GM18861 (cell line): Measurements from ENCODE around the gene MBP.

Experiments used
- ATAC-seq: cut with Tn5 transposase; IDR thresholded peaks from one replicate; pipeline ENCODE4 v1.9.1; 2021; ENCODE audit not compliant: unreplicated experiment

MBP gene

DNA sequence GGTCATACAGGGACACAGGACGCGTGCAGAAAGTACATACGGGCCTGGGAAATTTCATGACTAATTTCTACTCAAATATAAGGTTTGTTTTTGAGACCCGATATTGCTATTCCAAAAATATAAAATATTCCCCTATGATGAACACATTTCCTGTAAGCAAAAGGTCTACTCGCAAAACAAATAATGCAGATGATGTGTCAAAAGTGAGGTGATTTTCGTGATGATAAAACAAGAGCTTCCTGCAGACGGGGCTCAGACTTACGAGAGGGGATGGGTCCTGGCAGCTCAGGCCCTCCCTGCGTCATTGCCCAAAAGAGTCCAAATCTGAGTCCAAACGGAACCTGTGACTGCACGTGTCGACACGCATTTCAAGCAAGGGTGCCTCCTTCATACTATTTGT, 62.7 kb downstream of the MBP start:
- no peak for ATAC-seq

DNA sequence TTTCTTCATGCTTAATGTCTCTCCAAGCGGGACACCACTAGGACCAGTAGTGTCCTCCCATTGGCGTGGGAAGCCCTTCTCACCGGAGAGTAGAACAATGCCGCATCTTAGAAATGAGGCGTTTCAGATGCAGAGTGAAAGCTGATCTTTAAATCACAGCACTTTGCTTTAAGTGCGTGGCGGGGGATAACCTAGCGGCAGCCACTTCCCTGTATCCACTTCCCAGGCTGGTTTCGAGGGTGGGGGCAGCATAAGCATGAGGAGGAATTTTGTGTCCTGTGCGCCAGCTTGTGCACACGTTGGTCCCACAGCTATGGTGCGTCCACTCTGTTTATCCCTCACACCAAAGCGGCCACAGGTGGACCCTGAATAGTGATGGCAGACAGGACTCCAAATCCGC, 63.1 kb downstream of the MBP start:
- no peak for ATAC-seq

DNA sequence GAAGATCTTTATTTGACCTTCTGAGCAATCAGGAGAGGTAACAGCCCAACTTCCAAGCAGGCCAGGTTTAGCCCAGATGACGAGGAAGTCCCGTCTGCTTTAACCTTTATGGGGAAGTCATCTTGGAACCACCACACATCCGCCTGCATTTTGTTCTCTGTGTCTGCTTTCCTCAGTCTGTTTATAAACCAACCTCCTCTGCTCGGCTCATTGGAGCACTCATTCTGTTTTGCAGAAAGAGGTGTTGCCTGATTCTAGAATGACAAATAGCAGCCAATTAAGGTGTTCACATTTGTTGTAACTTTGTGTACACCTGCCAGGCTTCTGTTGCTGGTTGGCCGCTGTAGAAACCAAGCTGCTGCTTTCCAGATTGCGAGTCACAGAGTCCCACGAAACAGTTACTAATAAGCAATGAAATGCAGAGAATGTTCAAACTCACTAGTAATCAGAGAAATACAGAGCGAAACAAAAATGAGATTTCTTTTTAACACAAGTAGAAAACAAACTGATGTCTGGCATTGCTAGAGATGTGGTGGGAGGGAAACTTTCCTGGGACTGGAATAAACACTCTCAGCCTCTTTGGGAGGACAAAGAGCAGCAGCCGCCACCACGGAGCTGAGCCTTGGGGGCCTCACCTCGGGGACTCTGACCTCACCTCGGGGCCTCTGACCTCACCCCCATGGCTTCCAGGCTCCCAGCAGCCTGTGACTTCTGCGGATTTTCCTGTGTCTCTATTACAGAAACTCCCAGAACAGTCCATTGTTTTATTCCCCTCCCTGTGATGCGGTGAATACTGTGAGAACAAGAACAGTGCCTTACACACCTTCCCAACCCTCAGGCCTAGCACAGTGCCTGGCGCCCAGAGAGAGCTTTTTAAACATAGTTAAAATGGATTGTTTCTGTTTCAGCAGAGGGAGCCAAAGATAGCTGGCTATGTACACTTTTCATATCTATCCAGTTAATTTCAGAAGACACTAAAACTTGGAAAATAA, 64.0 kb downstream of the MBP start:
- ATAC-seq: peak; percentile 37

DNA sequence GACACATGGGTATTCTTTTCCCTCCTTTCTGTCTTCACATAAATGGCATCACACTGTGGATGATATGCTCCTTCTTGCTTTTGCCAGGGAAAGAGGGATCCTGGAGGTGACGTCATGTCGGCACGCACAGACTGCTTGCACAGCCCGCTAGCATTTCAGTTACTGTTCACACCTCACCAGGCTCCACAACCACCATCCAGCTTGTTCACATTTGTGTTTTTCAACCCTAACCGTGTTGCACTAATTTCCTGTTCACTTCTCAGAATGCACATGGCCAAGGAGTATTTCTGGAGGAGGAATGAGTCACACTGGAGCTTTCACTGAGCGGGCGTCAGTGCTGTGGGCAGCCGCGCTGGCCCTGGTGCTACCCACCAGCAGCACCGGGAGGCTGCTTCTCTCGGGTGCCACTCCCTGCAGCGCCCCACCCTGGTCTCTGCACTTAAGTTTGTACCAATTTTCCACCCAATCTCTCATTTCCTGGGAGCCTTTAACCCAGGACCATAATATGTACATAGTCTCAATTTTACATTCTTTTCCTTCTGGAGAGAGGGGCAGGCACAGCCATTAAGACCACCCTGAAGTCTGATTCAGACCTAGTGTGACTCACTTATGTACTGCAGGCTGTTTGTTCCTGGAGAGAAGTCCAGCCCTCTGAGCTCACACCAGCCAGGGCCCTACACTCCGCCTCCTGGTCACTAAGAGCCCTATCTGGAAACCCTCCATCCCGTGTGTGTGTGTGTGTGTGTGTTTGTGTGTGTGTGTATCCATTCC, 65.1 kb downstream of the MBP start:
- peak; percentile 37 for ATAC-seq

DNA sequence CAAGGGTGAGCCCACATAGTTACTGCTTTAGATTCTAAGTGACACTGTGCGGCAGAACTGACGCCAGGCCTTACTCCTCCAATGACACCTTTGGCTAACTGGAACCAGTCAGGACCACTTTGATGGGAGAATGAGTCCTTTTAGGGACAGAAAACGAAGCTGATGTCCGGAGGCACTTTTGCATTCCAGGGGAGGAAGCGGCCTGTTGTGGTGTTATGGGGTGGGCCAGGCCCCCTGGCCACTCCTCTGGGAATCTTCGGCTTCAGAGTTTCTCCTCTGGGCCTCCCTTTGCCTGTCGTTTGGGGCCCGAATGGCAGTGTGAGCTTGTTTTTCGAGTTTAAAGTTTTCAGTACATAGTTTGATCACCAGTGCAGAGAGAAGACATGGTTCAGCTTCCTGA, 65.9 kb downstream of the MBP start:
- no peak for ATAC-seq

DNA sequence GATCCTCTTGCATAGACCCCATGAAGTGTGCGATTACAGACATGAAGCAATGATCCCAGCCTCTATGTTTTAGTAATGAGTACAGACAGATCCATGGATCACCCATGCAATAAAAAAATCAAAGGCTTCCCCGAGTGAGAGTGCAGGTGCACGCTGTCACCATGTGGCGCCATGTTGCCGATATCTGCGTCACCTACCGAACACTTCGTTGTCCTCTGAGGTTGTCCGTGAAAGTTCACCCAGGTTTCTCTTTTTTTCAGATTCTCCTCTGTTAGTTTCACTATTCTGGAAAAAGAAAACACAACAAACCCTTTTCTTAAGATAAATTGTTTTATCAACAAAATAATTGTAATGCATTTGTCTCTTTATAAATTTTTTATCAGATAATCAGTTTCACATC, 66.5 kb downstream of the MBP start:
- ATAC-seq: no peak

DNA sequence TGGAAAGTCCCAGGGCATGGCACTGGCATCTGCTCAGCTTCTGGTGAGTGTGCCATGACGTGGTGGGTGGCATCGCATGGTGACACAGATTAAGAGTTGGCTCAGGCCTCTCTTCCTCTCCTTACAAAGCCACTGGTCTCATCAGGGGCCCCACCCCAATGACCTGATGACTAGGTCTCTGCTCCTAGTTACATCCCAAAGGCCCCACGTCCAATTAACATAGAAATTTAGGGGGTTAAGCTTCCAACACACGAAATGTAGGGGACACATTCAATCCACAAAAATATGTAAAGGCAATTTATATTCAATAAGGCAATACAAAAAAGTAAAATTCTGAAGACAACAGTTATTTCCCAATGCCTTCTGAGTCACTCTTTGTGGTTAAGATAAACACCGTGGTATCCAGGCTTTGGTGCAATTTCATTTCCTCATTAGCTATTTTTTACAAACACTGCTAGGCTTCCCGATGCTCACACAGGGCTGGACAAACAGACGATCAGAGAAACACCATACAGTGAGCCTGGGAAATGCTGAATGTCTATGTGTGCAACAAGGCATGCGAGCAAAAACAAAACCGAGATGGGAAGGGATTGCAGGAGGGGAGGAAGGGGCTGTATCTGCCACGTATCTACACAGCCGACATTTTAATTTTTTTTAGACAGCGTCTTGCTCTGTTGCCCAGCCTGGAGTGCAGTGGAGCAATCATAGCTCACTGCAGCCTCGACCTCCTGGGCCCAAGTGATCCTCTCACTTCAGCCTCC, 67.2 kb downstream of the MBP start:
- ATAC-seq: peak; percentile 25

DNA sequence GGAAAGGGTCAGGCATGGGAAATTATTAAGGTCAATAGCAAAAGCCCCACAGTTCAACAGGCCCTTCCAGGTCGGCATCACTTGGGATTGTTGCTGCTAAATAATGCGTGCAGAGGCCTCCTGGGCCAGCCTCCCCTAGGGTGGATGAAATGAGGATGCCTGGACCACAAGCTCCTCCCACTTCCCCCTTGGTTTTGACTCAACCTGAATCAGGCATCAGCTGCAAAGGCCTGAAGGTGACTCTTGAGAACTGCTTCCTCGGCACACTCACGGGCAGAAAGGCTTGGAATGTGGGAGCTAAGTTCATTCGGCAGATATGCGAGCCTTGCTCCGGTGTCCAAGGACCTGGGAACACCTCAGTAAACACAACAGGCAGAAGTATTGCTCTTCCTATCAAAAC, 69.3 kb downstream of the MBP start:
- ATAC-seq: peak; percentile 41

DNA sequence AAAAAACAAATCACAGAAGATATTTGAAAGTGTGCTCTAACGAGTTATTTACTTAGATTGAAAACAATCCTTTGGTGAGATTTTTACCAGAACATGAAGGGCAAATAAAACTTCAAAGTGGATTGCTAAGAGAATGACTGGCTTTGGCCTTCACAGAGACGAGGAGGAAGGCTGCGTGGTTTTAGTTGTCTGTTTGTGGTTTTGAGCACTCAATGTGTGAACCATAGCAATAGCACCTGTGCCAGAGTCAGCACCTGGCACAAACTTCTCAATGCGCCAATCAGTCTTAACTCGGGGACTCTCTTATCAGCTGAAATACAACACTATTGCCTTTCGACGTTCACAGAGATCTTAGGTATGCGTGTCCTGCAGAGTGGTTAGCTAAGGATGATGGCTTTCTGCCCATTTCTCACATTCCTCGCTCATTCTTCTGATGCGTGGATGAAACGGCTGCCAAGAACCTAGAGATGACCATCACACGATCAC, 70.0 kb downstream of the MBP start:
- ATAC-seq: peak; percentile 47

DNA sequence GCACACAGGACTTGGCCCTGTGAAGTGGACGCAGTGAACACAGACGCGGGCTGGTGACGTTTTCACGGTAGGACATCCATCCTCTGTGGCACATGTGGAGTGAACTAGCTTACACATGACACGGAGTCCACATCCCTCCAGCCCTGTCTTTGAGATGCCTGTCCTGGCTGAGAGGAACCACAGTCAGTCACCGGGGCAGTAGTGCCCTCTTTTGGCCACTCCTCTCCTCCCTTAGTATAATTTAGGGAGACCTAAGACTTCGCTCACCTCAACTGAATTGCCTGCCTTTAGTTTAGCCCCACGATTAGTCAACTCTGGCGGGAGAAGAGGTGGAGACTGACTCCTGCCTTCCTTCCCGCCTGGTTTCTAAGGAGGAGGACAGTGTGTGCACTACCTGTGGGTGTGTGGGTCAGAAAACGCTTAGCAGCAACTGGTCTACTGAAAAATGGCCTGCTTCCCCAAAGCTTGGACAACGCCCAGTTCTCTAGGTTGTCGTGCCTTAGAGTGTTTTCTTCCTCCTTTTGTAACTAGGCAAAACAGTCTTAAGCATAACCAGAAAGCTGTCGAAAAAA, 70.6 kb downstream of the MBP start:
- peak; percentile 17 for ATAC-seq

DNA sequence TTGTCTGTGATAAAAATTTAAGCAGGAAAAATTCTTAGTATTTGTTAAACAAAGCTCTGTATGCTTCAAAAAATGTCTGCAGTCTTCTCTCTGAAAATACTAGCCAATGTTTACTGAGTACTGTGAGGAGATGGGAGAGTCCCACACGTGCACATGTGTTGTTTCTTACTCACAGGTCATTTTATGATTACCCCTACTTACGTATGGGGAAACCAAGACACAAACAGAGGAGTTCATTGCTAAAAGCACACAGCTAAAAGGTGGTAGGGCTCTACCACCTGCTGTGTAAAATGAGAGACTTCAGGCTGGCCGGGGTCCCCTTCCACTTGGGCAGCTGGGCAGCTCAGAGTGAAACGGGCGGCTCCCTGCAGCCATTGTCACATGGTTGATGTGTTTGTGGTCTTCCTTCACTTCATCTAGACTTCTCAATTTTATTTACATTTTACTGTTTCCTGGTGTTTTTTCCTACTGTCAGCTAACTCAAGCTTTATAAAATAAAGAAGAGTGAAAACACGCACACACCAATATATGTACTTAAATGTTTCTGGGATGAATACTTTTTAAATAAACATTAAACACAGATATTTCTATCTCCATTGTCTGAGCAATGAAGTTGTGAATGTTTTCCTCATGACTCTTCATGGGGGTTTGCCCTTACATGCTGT, 71.2 kb downstream of the MBP start:
- ATAC-seq: no peak

DNA sequence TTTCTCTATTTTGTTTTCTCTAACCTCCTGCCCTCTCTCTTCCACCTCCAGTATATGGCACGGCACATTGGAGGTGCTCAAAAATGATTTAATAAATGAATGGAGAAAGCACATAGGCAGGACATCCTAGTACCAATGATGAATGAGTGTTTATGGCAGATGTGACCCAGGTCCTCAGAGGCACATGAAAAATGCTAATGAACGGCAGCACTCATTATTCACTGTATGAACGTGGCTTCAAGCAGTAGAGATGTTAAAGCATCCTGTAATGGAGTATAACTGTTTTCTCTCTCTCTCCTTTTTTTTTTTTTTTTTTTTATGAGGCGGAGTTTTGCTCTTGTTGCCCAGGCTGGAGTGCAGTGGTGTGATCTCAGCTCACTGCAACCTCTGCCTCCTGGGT, 72.4 kb downstream of the MBP start:
- ATAC-seq: no peak

DNA sequence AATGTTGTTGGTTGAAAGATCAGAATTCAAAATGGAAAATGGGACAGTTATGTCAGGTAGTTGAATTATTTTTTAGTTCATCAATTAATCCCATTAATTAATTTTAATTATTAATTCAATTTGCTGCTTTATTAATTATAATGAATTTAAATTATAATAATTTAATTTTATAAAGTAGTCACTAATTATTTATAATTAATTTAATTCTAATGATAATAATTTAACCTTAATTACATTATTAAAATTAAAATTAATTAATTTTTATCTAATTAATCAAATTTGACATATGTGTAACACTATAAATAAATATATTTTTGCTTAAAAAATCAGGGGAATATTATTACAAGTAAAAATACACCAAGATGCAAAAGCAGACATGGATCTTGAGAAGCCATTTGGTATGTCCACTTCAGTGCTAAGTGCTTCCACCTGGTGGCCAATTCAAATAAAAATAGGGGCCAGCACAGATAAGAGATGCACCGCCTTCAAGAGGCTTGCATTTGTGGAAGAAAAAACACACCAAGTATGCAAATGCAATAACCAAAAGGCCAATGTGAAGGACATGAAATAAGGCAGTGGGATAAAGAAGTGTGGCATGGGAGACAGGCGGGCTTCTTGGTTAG, 73.2 kb downstream of the MBP start:
- no peak for ATAC-seq

DNA sequence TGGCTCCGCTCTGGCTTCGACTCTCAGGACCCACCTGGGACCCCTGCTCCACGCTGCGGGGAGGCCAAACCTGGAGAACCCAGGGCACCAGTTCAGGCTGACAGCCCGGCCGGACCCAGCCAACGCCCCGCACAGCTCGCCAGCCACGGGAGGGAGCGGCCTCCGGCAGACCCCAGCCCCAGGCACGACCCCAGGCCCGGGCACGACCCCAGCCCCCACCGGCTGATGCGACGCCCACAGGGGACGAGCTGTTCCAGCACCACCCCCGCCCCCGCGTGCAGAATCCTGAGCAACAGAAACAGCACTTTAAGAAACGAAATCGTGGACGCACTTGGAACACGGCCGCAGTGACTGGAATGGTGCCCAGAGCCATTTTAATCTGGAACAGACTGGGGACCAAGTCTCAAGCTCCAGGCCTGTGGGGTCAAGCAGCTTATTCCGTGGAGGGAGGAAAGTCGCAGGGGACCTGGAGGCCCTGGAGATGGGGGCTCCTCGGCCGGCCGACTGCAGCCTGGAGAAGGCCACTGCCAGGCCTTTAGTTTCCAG, 74.2 kb downstream of the MBP start:
- no peak for ATAC-seq

DNA sequence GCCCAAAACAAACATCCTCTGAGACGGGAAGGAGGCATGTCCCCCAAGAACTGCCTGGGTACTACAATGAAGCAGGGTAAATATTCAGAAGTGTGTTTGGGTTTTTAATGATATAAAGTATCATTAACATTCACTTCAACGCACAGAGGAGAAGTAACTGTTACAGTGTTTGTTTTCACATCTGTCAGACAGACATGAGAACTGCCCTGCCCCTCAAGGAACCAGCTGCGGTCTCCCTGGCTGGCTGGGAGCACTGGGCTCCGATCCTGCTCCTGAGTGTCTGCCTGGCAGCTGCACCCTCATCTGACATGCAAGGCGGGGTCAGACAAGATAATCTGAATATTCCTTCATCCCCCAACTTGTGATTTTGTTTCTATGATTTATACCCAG, 75.6 kb downstream of the MBP start:
- ATAC-seq: no peak

DNA sequence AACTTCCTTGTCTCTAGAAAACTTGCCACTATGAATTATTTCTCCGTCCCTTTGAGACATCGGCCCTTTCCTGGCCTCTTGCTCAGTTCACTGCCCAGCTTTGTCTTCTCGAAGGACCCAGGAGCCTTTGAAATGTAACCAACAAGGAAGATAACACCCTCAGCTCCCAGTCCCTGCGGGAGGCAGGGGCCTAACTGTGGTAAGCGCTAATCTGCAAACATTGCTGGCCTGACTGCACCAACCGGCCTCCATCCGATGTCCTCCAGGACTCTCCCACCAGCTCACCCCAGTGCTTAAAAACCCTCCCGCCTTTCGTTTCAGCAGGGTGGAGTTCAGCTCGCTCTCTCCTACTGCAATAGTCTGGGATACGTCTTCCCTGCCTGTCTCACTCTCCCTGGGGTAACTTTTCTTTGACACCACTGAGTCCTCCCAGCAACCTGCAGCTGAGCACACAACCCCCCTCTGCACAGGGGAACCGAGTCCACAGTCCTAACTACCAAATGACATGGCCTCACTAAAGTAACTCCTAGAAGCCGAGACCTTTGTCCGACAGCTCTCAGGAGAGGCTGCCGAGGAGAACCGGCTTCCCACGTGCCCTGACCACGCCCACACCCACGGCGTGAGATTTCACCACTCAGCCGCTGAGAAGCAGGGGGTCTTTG, 76.1 kb downstream of the MBP start:
- no peak for ATAC-seq

DNA sequence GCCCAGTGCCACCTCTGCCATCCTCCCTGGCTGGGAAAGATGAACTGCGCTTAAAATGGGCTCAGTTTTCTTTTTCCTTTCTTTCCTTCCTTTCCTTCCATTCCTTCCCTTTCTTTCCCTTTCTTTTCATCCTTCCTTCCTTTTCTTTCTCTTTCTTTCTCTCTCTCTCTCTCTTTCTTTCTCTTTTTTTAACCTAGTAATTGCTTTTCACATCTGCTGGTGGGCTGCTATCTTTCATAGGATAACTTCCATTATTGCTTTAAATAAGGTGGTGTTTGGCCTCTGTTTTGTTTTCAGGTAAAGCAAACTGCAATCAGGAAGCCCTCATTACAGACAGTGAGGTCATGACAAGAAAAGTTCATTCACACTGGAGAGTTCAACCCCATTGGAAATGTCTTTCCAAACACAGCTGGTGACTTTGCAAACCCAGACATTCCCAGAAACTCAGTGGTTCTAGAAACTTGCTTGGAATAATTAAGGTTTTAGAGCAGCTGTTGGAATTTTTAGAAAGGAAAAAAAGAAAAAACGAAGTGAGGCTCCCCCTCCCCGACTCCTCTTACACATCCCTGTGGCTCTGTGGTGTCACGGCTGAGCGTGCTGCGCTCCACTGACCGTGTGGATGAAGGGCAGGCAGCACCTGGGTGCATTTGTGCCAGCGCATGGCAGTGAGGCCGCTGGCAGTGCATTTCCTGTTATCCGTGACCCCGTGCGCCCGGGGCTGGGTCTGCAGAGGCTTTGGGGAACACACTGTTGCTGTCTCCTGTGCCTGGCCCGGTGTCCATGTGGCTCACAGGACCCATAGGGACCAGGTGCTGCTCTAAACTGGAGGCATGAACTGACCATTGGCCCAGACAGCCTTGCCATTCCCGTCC, 76.9 kb downstream of the MBP start:
- ATAC-seq: no peak
